HG02938 (cell line): ENCODE data around the gene ERC1.
"Not testable (repeated sequence)": the region's sequence is repeated elsewhere in the genome, so short reads cannot be mapped to it uniquely, and the experiment has no call there.

Source experiments
- ATAC-seq: cut with Tn5 transposase; IDR thresholded peaks from one replicate; pipeline ENCODE4 v1.9.1; 2021; ENCODE audit warnings: mild to moderate bottlenecking, moderate library complexity; ENCODE audit not compliant: unreplicated experiment

The ERC1 gene

GRCh38 chr12:1343422-1343821 is 352.4 kb downstream of the ERC1 start:
- no peak for ATAC-seq

GRCh38 chr12:1344245-1344644 is 353.2 kb downstream of the ERC1 start:
- ATAC-seq: no peak

- no peak for ATAC-seq
These were observed 355.1 kb downstream of the ERC1 start for GRCh38 chr12:1346126-1346525.

- ATAC-seq: no peak
These were observed 356.3 kb downstream of the ERC1 start for GRCh38 chr12:1347294-1347693.

- ATAC-seq: no peak
These were observed 357.6 kb downstream of the ERC1 start for GRCh38 chr12:1348606-1349005.

GRCh38 chr12:1350055-1350933 is 359.3 kb downstream of the ERC1 start:
- no peak for ATAC-seq

- no peak for ATAC-seq
These were observed 359.9 kb downstream of the ERC1 start for GRCh38 chr12:1350934-1351240.

- no peak for ATAC-seq
These were observed 360.9 kb downstream of the ERC1 start for GRCh38 chr12:1351926-1352325.

- no peak for ATAC-seq
These were observed 362.4 kb downstream of the ERC1 start for GRCh38 chr12:1353451-1353850.

- ATAC-seq: no peak
These were observed 364.4 kb downstream of the ERC1 start for GRCh38 chr12:1355396-1355795.

- not testable (repeated sequence) for ATAC-seq
These were observed 364.8 kb downstream of the ERC1 start for GRCh38 chr12:1355871-1356270.

- no peak for ATAC-seq
These were observed 365.3 kb downstream of the ERC1 start for GRCh38 chr12:1356285-1356684.

GRCh38 chr12:1357171-1357570 is 366.1 kb downstream of the ERC1 start:
- ATAC-seq: no peak

- ATAC-seq: no peak
These were observed 366.7 kb downstream of the ERC1 start for GRCh38 chr12:1357711-1358110.

- ATAC-seq: no peak
These were observed 369.6 kb downstream of the ERC1 start for GRCh38 chr12:1360441-1361210.

GRCh38 chr12:1362143-1362662 is 371.2 kb downstream of the ERC1 start:
- no peak for ATAC-seq

GRCh38 chr12:1365703-1366102 is 374.7 kb downstream of the ERC1 start:
- no peak for ATAC-seq

- no peak for ATAC-seq
These were observed 376.6 kb downstream of the ERC1 start for GRCh38 chr12:1367331-1368291.

- ATAC-seq: no peak
These were observed 378.4 kb downstream of the ERC1 start for GRCh38 chr12:1369460-1369859.

- ATAC-seq: no peak
These were observed 379.0 kb downstream of the ERC1 start for GRCh38 chr12:1369938-1370500.
